Stimulated activated CD4-positive, alpha-beta T cell treated with anti-CD3 and anti-CD28 coated beads, Interleukin-15, amount 100 ng/mL, for 48 hours (primary cell): Measurements from ENCODE around the gene FBRSL1.
"Not testable (repeated sequence)": the region's sequence is repeated elsewhere in the genome, so short reads cannot be mapped to it uniquely, and the experiment has no call there.

ENCODE experiments used
- DNase-seq, 2 donors: peaks; one replicate each; pipeline ENCODE4 v3.0.0-alpha.2; 2020; ENCODE audit warnings: low read depth in 2 of 2

The FBRSL1 gene

DNA sequence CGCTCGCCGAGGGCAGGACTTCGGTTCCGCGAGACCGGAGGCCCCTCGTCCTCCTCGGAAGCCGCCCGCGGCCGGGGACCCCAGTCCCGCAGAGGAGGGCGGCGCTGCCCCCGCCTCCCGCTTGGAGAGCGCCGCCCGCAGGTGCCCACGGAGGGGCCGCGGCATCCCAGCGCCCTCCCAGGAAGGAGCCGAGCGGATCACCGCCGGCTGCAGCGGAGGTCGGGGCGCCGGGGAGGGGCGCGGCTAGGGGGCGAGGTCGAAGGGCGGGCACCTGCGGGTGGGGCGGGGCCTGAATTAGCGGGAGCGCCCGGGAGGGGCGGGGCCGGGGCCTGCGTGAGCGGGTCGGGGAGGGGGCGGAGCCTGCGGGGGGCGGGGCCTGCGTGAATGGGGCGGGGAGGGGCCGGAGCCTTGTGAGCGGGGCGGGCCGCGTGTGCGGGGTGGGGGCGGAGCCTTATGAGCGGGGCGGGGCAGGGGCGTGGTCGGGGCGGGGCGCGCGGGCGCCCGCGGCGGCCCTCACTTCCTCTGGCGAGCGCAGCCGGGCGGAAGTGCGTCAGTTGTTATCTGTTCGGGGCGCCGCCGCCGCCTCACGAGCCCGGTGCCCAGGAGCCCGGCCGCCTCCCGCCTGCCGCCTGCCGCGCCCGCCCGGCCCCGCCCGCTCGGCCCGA lies at the start of gene FBRSL1:
TSS of gene FBRSL1 (plus strand) at position 550 of the 665 bp plus-strand sequence.
- peak; percentile 86 to 90 for DNase-seq

DNA sequence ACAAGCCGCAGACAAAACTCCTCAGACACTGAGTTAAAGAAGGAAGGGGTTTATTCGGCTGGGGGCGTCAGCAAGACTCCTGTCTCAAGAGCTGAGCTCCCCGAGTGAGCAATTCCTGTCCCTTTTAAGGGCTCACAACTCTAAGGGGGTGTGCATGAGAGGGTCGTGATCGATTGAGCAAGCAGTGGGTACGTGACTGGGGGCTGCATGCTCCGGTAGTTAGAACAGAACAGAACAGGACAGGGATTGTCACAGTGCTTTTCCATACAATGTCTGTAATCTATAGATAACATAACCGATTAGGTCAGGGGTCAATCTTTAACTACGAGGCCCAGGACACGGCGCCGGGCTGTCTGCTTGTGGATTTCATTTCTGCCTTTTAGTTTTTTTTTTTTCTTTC lies 49.5 kb upstream of the FBRSL1 start:
- not testable (repeated sequence) for DNase-seq

- DNase-seq = no peak
Measured at GRCh38 chr12:132441871-132442863, 47.8 kb upstream of the FBRSL1 start.

DNA sequence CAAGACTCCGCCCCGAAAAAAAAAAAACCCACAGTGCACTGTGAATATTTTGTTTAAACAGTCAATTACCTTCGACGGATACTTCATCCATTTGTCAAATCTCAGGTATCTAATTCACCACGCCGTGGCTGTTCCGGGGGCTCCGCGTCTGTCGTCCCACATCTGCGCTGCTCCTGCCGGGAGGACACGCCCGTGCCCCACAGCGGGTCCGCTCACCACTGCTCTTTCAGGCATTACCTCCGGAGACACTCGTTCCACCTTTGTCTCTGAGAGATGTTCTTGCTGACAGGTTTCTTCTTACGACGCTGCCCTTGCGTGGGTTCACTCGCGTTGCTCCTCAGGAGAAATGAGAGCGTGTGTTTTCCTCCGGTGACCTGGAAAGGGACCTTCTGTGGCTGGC lies 46.9 kb upstream of the FBRSL1 start:
- DNase-seq = no peak

- DNase-seq = no peak
Measured at GRCh38 chr12:132444283-132444682, 45.7 kb upstream of the FBRSL1 start.

GRCh38 chr12:132444957-132445883 lies 44.7 kb upstream of the FBRSL1 start:
- peak; percentile 75 to 83 for DNase-seq

GRCh38 chr12:132445884-132446632 lies 43.9 kb upstream of the FBRSL1 start:
- DNase-seq = peak; percentile 40 to 61

- no peak for DNase-seq
Measured at GRCh38 chr12:132446633-132447326, 43.2 kb upstream of the FBRSL1 start.

DNA sequence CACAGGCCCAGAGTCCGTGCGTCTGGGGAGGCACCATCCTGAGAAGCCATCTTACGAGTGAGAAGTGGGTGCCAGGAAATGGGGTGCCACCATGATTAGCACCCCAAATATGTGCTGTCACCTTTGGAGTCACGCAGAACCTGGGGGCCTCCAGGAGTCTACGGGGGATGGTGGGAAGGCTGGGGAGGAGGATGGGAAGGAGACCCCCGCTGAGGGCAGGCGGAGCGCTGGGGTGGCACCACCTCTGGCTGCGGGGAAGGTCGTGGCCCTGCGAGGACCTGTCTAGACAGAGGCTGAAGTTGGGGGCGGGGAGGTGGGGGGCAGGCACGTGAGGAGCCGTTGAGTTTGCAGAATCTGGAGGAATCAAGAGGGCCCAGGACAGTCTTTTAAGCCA lies 42.6 kb upstream of the FBRSL1 start:
- DNase-seq = no peak

GRCh38 chr12:132447731-132448462 lies 42.1 kb upstream of the FBRSL1 start:
- no peak for DNase-seq

- DNase-seq = no peak
Measured at GRCh38 chr12:132448463-132448820, 41.5 kb upstream of the FBRSL1 start.

DNA sequence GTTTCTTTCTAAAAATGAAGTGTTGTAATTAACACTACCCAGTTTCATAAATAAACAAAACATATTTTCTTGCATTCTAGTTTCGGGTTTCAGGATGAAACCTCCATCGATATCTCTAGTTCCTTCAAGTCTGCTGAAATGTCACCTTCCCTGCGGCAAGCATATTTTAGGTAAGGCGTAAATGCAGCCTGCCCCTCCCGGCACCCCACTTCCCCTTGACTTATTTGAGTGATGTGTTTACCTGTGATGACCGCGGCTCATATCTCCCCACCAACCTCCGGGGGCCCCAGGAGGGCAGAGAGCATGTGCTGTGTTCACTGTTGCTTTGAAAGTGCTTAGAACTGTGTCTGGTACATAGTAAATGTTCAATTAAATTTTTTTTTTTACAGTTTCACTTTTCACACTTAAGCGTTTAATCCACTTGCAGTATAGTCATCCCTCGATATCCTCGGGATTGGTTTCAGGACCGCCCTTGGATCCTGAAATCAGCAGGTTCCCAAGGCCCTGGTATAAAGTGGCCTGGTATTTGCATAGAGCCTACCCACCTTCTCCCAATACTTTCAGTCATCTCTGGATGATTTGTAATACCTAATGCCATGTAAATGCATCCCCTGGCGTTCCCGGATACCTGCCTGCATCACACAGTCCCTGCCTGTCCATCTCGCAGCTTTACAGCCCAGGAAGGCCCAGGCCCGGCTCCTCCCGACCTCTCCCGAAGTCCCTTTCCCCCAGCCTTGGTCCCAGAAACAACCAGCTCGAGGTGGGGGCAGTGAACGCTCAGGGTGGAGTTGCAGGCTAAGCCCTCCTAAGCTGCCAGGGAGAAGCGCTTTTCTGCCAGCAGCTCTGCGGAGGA lies 40.2 kb upstream of the FBRSL1 start:
- DNase-seq = no peak

DNA sequence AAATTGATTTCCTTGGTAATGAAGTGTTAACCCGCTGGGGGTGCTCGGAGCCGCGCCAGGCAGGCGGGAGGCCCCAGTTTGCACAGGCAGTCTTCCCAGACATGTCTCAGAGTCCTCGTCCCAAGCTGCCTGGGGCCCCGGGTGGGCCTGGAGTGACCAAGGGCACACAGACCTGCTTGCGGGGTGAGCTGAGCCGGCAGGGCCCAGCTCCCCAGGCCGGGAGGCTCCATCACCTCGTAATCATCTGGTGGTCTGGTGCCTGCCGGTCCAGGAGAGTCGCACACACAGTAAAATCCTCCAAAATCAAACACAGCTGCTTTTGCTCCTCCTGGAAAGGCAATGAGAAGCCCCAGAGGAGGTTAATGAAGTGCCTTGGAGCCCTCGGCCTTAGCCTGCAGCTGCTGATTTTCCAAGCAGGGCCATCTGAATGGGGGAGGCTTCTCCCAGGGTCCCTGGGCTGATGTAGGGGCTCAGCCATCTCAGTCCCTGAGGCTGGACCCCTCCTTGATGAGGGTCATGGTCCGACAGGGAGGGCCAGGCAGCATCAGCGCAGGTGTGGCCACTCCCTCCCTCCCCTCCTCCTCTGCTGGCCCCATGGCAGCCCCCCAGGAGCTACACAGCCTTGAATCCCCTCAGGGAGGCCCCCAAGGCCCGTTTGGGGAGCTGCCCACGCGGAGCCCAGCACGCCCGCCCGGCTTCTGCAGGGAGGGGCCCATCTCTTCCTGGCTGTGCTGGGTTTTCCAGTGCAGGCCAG lies 39.4 kb upstream of the FBRSL1 start:
- no peak for DNase-seq

- DNase-seq = no peak
Measured at GRCh38 chr12:132451172-132451835, 38.6 kb upstream of the FBRSL1 start.

- no peak for DNase-seq
Measured at GRCh38 chr12:132451836-132452195, 38.1 kb upstream of the FBRSL1 start.

GRCh38 chr12:132452596-132453350 lies 37.2 kb upstream of the FBRSL1 start:
- no peak for DNase-seq
